Measurements from ENCODE around the gene CBR1. TPM values are rescaled to one million over a fixed set of nuclear protein-coding genes. Genes with fewer than 3 reads are reported as not detected.

Gene CBR1
- total and polyA plus RNA-seq, 2 of the 13 experiments (the other 11 are each of a cell fraction or from before 2014, with no cell fraction given) = 33.7 to 38.7 TPM

DNA sequence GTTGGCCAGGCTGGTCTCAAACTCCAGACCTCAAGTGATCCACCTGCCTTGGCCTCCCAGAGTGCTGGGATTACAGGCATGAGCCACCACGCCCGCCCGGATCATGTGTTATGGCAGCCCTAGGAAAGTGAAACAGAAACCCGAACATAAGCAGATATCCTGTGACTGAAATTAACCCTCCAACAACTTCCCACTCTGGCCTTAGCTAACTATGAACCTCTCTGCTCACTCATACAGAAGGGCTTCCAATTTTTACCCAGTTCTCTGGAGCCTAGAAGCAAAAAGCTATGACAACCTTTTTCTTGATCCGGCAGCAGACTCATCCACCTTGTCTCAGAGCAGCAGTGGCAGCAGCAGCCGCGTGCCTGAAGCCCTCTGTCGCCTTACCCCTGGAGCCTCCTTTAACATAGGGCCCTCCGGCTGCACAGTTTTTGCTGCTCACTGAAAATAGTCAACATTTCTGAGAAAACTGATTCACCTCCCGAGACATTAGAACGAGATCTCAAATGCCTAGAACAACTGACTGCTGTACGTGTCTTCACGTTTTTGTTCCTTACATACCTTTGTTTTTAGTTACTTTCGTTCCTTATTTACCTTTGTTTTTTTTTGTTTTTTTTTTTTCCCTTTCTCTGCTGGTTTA is 9.3 kb downstream of the CBR1 start (continued):
- TF ChIP-seq, protein P1, sequence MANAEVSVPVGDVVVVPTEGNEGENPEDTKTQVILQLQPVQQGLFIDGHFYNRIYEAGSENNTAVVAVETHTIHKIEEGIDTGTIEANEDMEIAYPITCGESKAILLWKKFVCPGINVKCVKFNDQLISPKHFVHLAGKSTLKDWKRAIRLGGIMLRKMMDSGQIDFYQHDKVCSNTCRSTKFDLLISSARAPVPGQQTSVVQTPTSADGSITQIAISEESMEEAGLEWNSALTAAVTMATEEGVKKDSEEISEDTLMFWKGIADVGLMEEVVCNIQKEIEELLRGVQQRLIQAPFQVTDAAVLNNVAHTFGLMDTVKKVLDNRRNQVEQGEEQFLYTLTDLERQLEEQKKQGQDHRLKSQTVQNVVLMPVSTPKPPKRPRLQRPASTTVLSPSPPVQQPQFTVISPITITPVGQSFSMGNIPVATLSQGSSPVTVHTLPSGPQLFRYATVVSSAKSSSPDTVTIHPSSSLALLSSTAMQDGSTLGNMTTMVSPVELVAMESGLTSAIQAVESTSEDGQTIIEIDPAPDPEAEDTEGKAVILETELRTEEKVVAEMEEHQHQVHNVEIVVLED (CRISPR knock-in tag; IDR thresholded peaks at IDR 0.05; ENCODE audit: borderline replicate concordance) = no peak
- TF ChIP-seq PAF1 (CRISPR knock-in tag; IDR thresholded peaks at IDR 0.05) (no peak), MYNN (CRISPR knock-in tag; IDR thresholded peaks at IDR 0.05; ENCODE audit: low read depth) (no peak), ZFY (CRISPR knock-in tag; IDR thresholded peaks at IDR 0.05) (0 out of 2 replicates have a peak, but pooled peaks have one; percentile 29), SALL1 (CRISPR knock-in tag; IDR thresholded peaks at IDR 0.05) (peak; percentile 48; the same call in 1 of the 2 replicates), ZSCAN29 (CRISPR knock-in tag; conservative IDR thresholded peaks at IDR 0.05) (no peak), ZNF550 (CRISPR knock-in tag; IDR thresholded peaks at IDR 0.05; ENCODE audit: borderline replicate concordance) (no peak), SATB2 (CRISPR knock-in tag; IDR thresholded peaks at IDR 0.05) (no peak), IRF2 (CRISPR knock-in tag; IDR thresholded peaks at IDR 0.05) (peak; percentile 52; the same call in 1 of the 2 replicates), ZMYM2 (CRISPR knock-in tag; IDR thresholded peaks at IDR 0.05) (no peak), ZNF839 (CRISPR knock-in tag; IDR thresholded peaks at IDR 0.05; ENCODE audit: borderline replicate concordance) (no peak), ZBTB42 (CRISPR knock-in tag; IDR thresholded peaks at IDR 0.05) (no peak), ZNF792 (CRISPR knock-in tag; IDR thresholded peaks at IDR 0.05) (no peak), ZMYM4 (CRISPR knock-in tag; IDR thresholded peaks at IDR 0.05) (no peak), MTF2 (CRISPR knock-in tag; IDR thresholded peaks at IDR 0.05; ENCODE audit: borderline replicate concordance) (no peak), KLF16 (CRISPR knock-in tag; IDR thresholded peaks at IDR 0.05) (no peak), JUNB (CRISPR knock-in tag; IDR thresholded peaks at IDR 0.05; ENCODE audit: borderline replicate concordance) (no peak)
- TF ChIP-seq, protein P2, sequence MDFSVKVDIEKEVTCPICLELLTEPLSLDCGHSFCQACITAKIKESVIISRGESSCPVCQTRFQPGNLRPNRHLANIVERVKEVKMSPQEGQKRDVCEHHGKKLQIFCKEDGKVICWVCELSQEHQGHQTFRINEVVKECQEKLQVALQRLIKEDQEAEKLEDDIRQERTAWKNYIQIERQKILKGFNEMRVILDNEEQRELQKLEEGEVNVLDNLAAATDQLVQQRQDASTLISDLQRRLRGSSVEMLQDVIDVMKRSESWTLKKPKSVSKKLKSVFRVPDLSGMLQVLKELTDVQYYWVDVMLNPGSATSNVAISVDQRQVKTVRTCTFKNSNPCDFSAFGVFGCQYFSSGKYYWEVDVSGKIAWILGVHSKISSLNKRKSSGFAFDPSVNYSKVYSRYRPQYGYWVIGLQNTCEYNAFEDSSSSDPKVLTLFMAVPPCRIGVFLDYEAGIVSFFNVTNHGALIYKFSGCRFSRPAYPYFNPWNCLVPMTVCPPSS (IDR thresholded peaks at IDR 0.05) = no peak
- TF ChIP-seq, protein P3, sequence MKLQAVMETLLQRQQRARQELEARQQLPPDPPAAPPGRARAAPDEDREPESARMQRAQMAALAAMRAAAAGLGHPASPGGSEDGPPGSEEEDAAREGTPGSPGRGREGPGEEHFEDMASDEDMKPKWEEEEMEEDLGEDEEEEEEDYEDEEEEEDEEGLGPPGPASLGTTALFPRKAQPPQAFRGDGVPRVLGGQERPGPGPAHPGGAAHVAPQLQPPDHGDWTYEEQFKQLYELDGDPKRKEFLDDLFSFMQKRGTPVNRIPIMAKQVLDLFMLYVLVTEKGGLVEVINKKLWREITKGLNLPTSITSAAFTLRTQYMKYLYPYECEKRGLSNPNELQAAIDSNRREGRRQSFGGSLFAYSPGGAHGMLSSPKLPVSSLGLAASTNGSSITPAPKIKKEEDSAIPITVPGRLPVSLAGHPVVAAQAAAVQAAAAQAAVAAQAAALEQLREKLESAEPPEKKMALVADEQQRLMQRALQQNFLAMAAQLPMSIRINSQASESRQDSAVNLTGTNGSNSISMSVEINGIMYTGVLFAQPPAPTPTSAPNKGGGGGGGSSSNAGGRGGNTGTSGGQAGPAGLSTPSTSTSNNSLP (IDR thresholded peaks at IDR 0.05; ENCODE audit: low read depth, low read length) = no peak
- TF ChIP-seq, protein P4, sequence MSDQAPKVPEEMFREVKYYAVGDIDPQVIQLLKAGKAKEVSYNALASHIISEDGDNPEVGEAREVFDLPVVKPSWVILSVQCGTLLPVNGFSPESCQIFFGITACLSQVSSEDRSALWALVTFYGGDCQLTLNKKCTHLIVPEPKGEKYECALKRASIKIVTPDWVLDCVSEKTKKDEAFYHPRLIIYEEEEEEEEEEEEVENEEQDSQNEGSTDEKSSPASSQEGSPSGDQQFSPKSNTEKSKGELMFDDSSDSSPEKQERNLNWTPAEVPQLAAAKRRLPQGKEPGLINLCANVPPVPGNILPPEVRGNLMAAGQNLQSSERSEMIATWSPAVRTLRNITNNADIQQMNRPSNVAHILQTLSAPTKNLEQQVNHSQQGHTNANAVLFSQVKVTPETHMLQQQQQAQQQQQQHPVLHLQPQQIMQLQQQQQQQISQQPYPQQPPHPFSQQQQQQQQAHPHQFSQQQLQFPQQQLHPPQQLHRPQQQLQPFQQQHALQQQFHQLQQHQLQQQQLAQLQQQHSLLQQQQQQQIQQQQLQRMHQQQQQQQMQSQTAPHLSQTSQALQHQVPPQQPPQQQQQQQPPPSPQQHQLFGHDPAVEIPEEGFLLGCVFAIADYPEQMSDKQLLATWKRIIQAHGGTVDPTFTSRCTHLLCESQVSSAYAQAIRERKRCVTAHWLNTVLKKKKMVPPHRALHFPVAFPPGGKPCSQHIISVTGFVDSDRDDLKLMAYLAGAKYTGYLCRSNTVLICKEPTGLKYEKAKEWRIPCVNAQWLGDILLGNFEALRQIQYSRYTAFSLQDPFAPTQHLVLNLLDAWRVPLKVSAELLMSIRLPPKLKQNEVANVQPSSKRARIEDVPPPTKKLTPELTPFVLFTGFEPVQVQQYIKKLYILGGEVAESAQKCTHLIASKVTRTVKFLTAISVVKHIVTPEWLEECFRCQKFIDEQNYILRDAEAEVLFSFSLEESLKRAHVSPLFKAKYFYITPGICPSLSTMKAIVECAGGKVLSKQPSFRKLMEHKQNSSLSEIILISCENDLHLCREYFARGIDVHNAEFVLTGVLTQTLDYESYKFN (CRISPR knock-in tag; conservative IDR thresholded peaks at IDR 0.05) = no peak
- TF ChIP-seq, protein P5, sequence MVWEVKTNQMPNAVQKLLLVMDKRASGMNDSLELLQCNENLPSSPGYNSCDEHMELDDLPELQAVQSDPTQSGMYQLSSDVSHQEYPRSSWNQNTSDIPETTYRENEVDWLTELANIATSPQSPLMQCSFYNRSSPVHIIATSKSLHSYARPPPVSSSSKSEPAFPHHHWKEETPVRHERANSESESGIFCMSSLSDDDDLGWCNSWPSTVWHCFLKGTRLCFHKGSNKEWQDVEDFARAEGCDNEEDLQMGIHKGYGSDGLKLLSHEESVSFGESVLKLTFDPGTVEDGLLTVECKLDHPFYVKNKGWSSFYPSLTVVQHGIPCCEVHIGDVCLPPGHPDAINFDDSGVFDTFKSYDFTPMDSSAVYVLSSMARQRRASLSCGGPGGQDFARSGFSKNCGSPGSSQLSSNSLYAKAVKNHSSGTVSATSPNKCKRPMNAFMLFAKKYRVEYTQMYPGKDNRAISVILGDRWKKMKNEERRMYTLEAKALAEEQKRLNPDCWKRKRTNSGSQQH (CRISPR knock-in tag; IDR thresholded peaks at IDR 0.05; ENCODE audit: low read depth) = no peak
